RPMI8226 (cell line): Measurements from ENCODE around the gene FOXK1.
"Not testable (repeated sequence)": the region's sequence is repeated elsewhere in the genome, so short reads cannot be mapped to it uniquely, and the experiment has no call there.

Experiments used
- DNase-seq: peaks from one replicate; pipeline ENCODE4 v3.0.0-alpha.2; 2015

The FOXK1 gene

GRCh38 chr7:4681886-4682620, at the start of gene FOXK1:
FOXK1 (plus strand) TSS chr7:4682295; CDS start chr7:4682309, 14 bp downstream.
- peak; percentile 89 for DNase-seq

DNA sequence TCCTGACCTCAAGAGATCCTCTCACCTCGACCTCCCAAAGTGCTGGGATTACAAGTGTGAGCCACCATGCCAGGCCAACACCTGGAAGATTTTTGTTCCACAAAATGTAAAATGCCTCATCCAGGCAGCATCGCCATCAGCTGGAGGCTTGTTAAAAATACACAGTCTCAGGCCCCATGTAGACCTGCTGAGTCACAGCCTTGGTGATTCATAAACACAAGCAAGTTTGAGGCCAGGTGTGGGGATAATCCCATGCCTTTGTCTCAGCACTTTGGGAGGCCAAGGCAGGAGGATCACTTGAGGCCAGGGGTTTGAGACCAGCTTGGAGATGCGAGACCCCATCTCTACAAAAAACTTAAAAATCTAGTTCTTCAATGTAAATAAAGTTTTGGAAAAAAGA, 49.1 kb upstream of the FOXK1 start:
- DNase-seq: no peak

DNA sequence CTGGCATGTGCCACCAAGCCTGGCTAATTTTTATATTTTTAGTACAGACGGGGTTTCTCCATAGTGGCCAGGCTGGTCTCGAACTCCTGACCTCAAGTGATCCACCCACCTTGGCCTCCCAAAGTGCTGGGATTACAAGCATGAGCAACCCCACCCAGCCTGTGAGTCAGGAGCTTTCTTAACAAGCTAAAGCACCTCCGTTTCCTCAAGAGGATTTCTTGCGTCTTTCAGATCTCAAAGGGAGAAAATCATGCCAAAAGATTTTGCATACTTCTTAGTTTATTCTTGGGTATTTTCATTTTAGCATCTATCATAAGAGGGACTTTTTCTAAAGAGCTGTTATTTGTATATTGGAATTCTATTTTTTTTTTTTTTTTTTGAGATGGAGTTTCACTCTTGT, 47.9 kb upstream of the FOXK1 start:
- DNase-seq: no peak

DNA sequence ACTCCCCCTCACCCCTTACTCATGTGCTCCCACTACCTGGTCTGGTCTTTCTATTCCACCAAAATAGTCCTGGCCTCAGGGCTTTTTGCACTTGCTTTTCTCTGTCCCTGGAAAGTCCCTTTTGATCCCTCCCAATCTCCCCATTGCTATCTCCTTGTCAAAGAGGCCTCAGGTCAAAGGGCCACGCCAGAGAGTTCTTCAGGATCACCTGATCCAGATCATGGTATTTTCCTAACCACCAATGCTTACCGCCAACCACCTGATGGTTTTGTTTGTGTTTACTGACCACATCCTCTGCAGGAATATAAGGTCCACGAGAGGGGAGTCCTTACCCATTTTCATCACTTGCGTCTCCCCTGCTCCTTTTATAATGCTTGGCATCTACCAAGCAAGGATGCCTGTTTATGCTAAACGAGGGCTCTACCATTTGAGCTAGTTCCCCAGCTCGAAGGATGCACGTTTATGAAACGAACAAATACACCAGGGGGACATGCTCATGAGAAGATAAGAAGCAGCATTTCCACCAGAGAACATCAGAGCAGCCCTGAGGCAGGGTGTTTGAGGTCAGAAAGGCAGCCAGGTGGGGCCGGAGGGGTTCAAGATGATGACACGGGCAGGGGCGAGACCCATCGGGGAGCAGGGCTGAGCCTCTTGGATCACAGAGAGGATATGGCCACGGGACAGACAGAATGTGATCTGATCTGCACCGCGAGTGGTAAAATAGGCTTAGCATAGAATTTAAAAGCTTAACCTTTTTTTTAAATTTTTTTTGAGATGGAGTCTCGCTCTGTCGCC, 43.1 kb upstream of the FOXK1 start:
- DNase-seq: peak; percentile 23

- DNase-seq: no peak
Observed at GRCh38 chr7:4641091-4641666, 40.9 kb upstream of the FOXK1 start.

GRCh38 chr7:4641667-4642467, 40.2 kb upstream of the FOXK1 start:
- peak; percentile 98 for DNase-seq

- DNase-seq: no peak
Observed at GRCh38 chr7:4642468-4643203, 39.5 kb upstream of the FOXK1 start.

DNA sequence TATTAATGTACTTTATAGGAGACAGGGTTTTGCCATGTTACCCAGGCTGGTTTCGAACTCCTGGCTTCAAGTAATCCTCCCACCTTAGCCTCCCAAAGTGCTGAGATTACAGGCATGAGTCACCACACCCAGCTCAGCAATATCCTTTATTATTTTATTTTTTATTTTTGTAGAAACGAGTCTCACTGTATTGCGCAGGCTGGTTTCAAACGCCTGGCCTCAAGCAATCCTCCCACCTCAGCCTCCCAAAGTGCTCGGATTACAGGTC, 39.0 kb upstream of the FOXK1 start:
- not testable (repeated sequence) for DNase-seq

DNA sequence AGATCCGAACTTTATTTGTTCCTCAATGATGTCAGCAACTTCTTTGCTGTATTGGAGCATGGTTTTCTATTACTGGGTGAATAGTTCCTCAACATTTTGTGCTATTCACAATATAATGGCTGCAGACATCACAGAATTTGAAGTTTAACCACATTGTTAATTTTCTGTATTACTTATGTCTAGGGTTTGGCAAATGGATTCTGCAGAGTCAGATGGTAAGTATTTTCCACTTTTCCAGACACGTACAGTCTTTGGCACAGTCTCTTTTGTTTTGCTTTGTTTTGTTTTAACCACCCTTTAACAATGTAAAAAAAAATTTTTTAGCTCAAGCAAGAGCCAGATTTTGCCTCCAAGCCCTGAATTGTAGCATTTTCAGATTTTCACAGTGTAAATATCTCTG, 36.8 kb upstream of the FOXK1 start:
- no peak for DNase-seq

- no peak for DNase-seq
Observed at GRCh38 chr7:4648111-4648510, 34.0 kb upstream of the FOXK1 start.

DNA sequence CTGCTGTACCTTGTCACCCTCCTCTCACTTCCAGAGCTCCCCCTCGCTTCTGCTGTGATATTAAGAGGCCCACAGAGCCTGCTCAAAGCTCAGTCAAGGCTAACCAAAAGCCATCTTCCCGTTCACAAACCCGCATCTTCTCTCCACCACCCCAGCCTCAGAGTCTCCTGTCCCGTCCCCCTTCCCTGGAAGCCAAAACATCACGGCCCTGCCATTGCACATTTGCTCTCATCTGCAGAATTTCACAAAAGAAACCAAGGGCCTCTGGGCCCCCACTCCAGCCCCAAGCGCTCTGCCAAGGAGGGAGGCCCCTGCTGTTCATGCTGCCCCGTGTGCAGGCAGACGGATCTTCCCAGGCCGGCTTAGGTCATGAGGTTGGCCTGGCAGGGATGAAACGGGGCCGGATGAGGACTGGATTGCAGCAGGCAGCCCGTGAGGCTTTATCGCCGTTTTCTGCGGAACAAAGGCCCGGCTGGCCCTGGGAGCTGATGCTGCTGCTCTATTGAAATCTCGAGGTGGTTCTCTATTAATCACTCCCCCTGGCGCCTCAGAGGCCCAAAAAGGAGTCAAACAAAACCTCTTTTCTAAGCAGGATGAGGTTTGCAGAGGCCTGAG, 31.6 kb upstream of the FOXK1 start:
- no peak for DNase-seq

DNA sequence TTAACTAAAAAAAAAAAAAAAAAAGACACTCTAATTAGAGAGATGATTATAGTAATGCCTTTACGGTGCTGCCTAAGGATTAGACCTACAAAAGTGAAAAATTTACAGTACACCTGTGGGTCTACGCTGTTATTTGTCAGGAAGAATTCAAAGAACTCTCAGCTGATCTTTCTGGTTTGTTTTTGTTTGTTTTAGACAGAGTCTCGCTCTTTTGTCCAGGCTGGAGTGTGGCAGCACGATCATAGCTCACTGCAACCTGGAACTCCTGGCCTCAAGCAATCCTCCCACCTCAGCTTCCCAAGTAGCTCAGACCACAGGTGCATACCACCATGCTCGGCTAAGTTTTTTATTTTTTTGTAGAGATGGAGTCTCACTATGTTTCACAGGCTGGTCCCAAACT, 28.3 kb upstream of the FOXK1 start:
- DNase-seq: no peak

- no peak for DNase-seq
Observed at GRCh38 chr7:4655311-4655710, 26.8 kb upstream of the FOXK1 start.

GRCh38 chr7:4655896-4656295, 26.2 kb upstream of the FOXK1 start:
- DNase-seq: no peak

DNA sequence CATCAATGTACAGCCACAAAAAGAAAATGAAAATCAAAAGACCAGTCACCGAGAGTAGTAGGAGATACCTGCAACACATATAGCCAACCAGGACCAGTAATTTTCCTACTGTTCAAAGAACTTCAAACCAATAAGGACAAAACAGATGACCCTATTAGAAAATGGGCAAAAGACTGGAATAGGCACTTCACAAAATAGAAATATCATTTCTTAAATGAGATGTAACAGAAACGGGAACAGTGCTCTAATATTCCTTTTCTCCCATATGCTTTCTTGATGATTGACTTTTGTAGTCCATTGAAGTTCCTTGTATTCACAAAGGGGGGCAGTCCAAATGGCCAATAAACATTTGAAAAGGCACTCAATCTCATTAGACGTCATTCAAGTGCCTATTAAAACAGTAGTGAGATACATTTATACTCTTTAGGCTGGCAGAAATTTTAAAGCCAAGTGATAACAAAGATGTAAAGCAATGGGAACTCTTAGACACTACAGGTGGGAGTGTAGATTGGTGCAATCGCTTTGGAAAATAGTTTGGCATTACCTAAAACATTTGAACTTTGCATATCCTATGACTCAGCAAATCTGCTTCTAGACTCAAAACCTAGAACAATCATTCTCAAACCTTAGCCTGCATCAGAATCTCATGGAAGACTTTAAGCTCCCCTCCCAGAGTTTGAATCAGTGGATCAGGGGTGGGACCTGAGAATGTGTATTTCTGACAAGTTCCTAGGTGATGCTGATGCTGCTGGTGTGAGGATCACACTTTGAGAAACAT, 24.3 kb upstream of the FOXK1 start:
- DNase-seq: no peak

- peak; percentile 27 for DNase-seq
Observed at GRCh38 chr7:4659551-4660286, 22.4 kb upstream of the FOXK1 start.

- no peak for DNase-seq
Observed at GRCh38 chr7:4661871-4662270, 20.2 kb upstream of the FOXK1 start.

GRCh38 chr7:4663239-4664018, 18.7 kb upstream of the FOXK1 start:
- no peak for DNase-seq

DNA sequence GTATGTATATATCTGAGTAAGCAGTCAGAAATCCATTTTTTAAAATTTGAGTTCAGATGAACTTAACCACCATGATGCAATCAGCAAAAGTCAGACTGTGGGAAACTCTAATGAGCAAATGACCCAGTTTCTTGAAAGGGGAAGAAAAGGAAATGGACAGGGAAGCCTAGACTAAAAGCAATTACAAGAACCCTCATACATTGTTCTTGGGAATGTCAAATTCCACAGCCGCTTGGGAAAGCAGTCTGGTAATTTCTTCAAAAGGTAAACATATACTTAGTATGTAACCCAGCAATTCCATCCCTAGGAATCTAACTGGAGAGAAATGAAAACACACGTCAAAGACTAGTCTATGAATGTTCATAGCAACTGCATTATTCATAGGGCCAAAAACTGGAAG, 16.4 kb upstream of the FOXK1 start:
- no peak for DNase-seq
